ENCODE measurements around the gene MYCBPAP.

DNA sequence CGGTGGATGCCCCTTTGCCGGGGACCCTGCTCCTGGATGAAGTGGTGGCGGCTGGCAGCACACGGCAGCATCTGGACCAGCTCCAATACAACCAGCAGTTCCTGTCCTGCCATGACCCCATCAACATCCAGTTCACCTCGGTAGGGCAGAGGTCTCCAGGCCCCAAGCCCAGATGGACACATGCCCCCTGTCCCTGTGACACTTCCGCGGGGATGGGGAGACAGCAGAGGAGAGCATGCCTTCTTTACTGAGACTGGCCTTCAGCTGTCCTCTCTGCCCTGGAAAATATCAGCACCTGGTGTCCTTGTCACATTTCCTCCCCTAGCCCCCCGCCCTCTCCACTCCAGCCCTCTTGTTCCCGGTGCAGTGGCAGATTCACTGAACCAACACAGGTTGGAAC is 45.8 kb upstream of the MYCBPAP start:
- no peak for TF ChIP-seq CTCF (IDR thresholded peaks at IDR 0.05 in 2 of 3, conservative IDR thresholded peaks at IDR 0.05 in 1 of 3; ENCODE audit: borderline replicate concordance in 1 of 3, insufficient read depth in 1 of 3, low read depth in 2 of 3, low read length in 2 of 3)
- no peak for TF ChIP-seq POLR2A (IDR thresholded peaks at IDR 0.05; ENCODE audit: borderline replicate concordance, extremely low read depth, insufficient read depth, insufficient read length)
- no peak for TF ChIP-seq MAX (IDR thresholded peaks at IDR 0.05)
- no peak for TF ChIP-seq ZBTB33 (IDR thresholded peaks at IDR 0.05; ENCODE audit: extremely low read depth, insufficient replicate concordance, low read length)
- TF ChIP-seq EZH2 (IDR thresholded peaks at IDR 0.05): no peak
- no peak for TF ChIP-seq REST (IDR thresholded peaks at IDR 0.05; ENCODE audit: low read depth)
- no peak for TF ChIP-seq SP1 (IDR thresholded peaks at IDR 0.05; ENCODE audit: low read depth)
- TF ChIP-seq YY1 (IDR thresholded peaks at IDR 0.05; ENCODE audit: extremely low read depth, insufficient replicate concordance, low read depth, low read length): no peak
